SK-N-SH (cell line): ENCODE results near the gene KIF25. TPM values are rescaled to one million over a fixed set of nuclear protein-coding genes. Genes with fewer than 3 reads are reported as not detected.

ENCODE experiments used
- CTCF ChIA-PET: fragments of 300-600, 350-600 bp; formaldehyde crosslinking; extraction: SDS; loops from one replicate; lab custom pipeline; 2021; lab: Yijun Ruan, JAX
- POLR2A ChIA-PET: fragments of 350-600 bp; sonication (Branson Sonifier 250); formaldehyde crosslinking; extraction: SDS; loops from one replicate; lab custom pipeline; 2020; ENCODE audit warnings: antibody characterized with exemption, inconsistent platforms; lab: Yijun Ruan, JAX
- DNase-seq: peaks from one replicate; pipeline ENCODE4 v3.0.0; 2012
- H2AFZ ChIP-seq: fragments of 200-600 bp; sonication (generic); 2 replicates; pipeline ENCODE4 v1.8.1; 2016; ENCODE audit warnings: antibody characterized with exemption, mild to moderate bottlenecking, low read depth
- H3F3A ChIP-seq: fragments of 200-600 bp; sonication (generic); replicated peaks from 2 replicates; pipeline ENCODE3; 2016; ENCODE audit warnings: antibody characterized with exemption, mild to moderate bottlenecking; ENCODE audit not compliant: insufficient read depth
- H3K27ac ChIP-seq, 2 experiments: fragments of 200-500 bp in 1 of 2; fragments of 200-600 bp in 1 of 2; sonication (Bioruptor generic) in 1 of 2; sonication (generic), shearing (Covaris generic) in 1 of 2; 2 replicates each; pipeline versions ENCODE4 v1.5.1 to v1.6.1; 2014 to 2016; ENCODE audit warnings: low read depth in 2 of 2, inconsistent platforms in 1 of 2, low read length in 1 of 2, mild to moderate bottlenecking in 1 of 2, mixed read lengths in 1 of 2
- H3K27me3 ChIP-seq: fragments of 200-600 bp; sonication (generic), shearing (Covaris generic); 2 replicates; pipeline ENCODE4 v1.6.1; 2016; ENCODE audit warnings: mixed run types; ENCODE audit not compliant: insufficient read depth
- H3K36me3 ChIP-seq, 2 experiments: fragments of 200-500 bp in 1 of 2; fragments of 200-600 bp in 1 of 2; sonication (Bioruptor generic) in 1 of 2; sonication (generic) in 1 of 2; replicated peaks in 1 of 2; 2 replicates each; pipeline versions ENCODE3 to v1.5.1; 2014 to 2016; ENCODE audit warnings: low read length in 1 of 2, mild to moderate bottlenecking in 1 of 2; ENCODE audit not compliant: insufficient read depth in 2 of 2, control insufficient read depth in 1 of 2
- H3K4me1 ChIP-seq, 2 experiments: fragments of 200-500 bp in 1 of 2; fragments of 200-600 bp in 1 of 2; sonication (Bioruptor generic) in 1 of 2; sonication (generic), shearing (Covaris generic) in 1 of 2; 2 replicates each; pipeline versions ENCODE4 v1.5.1 to v1.6.1; 2014 to 2016; ENCODE audit warnings: low read depth in 1 of 2, low read length in 1 of 2, mixed run types in 1 of 2; ENCODE audit not compliant: insufficient read depth in 2 of 2, control insufficient read depth in 1 of 2
- H3K4me2 ChIP-seq: fragments of 200-600 bp; sonication (generic), shearing (Covaris generic); 2 replicates; pipeline ENCODE4 v1.6.1; 2017; ENCODE audit warnings: mixed run types
- H3K4me3 ChIP-seq, 2 experiments: fragments of 200-500 bp in 1 of 2; fragments of 200-600 bp in 1 of 2; sonication (Bioruptor generic) in 1 of 2; sonication (generic), shearing (Covaris generic) in 1 of 2; 2 replicates each; pipeline versions ENCODE4 v1.5.1 to v1.8.1; 2014 to 2016; ENCODE audit warnings: low read depth in 2 of 2, inconsistent platforms in 1 of 2, low read length in 1 of 2, mild to moderate bottlenecking in 1 of 2, mixed read lengths in 1 of 2, moderate library complexity in 1 of 2
- H3K79me2 ChIP-seq: fragments of 200-600 bp; sonication (generic); 2 replicates; pipeline ENCODE4 v1.8.1; 2017; ENCODE audit warnings: mild to moderate bottlenecking; ENCODE audit not compliant: insufficient read depth
- H3K9ac ChIP-seq: fragments of 200-600 bp; sonication (generic); 2 replicates; pipeline ENCODE4 v1.6.1; 2017; ENCODE audit warnings: mixed run types
- H3K9me2 ChIP-seq: fragments of 200-600 bp; sonication (generic); 2 replicates; pipeline ENCODE4 v1.6.1; 2017; ENCODE audit warnings: mixed run types
- H3K9me3 ChIP-seq: fragments of 200-600 bp; sonication (generic); 2 replicates; pipeline ENCODE4 v1.6.1; 2017; ENCODE audit warnings: mixed run types, mild to moderate bottlenecking, moderate library complexity
- H4K20me1 ChIP-seq: fragments of 200-600 bp; sonication (generic); 2 replicates; pipeline ENCODE4 v1.6.1; 2017; ENCODE audit warnings: mild to moderate bottlenecking, mixed run types; ENCODE audit not compliant: insufficient read depth
- CHD2 ChIP-seq: fragments of 150-350 bp; IDR thresholded peaks from 2 replicates; pipeline ENCODE4 v1.6.1; 2018; ENCODE audit warnings: low read length; ENCODE audit not compliant: partially characterized antibody
- EP300 ChIP-seq, 2 experiments: IDR thresholded peaks; 2 replicates each; pipeline versions ENCODE4 v1.4.0 to v1.6.1; 2012; ENCODE audit warnings: borderline replicate concordance in 1 of 2, low read depth in 1 of 2, low read length in 1 of 2
- EZH2phosphoT487 ChIP-seq: fragments of 200-600 bp; sonication (generic); IDR thresholded peaks from 2 replicates; pipeline ENCODE4 v1.6.1; 2017; ENCODE audit warnings: low read depth, mixed run types, mild to moderate bottlenecking, antibody characterized with exemption, moderate library complexity, borderline replicate concordance
- FOSL2 ChIP-seq: IDR thresholded peaks from 2 replicates; pipeline ENCODE4 v1.4.0; 2012; ENCODE audit warnings: low read depth, mild to moderate bottlenecking, moderate library complexity, borderline replicate concordance
- GABPA ChIP-seq: IDR thresholded peaks from 2 replicates; pipeline ENCODE4 v1.4.0; 2012; ENCODE audit warnings: low read depth, mild to moderate bottlenecking
- GATA2 ChIP-seq: sonication (generic); formaldehyde crosslinking; IDR thresholded peaks from 2 replicates; pipeline ENCODE4 v1.5.0; 2020; ENCODE audit warnings: mild to moderate bottlenecking, missing genetic modification reagents
- JUND ChIP-seq: IDR thresholded peaks from 2 replicates; pipeline ENCODE4 v1.4.0; 2012
- MXI1 ChIP-seq: IDR thresholded peaks from 2 replicates; pipeline ENCODE4 v1.6.1; 2012; ENCODE audit warnings: mild to moderate bottlenecking, low read depth, low read length, improper control_type of control experiment
- NRF1 ChIP-seq: IDR thresholded peaks from 2 replicates; pipeline ENCODE4 v1.6.1; 2012; ENCODE audit warnings: low read depth, mild to moderate bottlenecking, low read length
- SIN3A ChIP-seq: IDR thresholded peaks from 2 replicates; pipeline ENCODE4 v1.6.1; 2012; ENCODE audit warnings: low read depth, mild to moderate bottlenecking, low read length, moderate library complexity, borderline replicate concordance
- TEAD4 ChIP-seq: IDR thresholded peaks from 2 replicates; pipeline ENCODE4 v1.4.0; 2012; ENCODE audit warnings: mild to moderate bottlenecking, borderline replicate concordance; ENCODE audit not compliant: insufficient read depth
- USF1 ChIP-seq: IDR thresholded peaks from 2 replicates; pipeline ENCODE4 v1.4.0; 2012; ENCODE audit warnings: low read depth, borderline replicate concordance
- USF2 ChIP-seq: fragments of 150-350 bp; IDR thresholded peaks from 2 replicates; pipeline ENCODE4 v1.6.1; 2017; ENCODE audit warnings: antibody characterized with exemption, low read length, low read depth, borderline replicate concordance
- YY1 ChIP-seq: IDR thresholded peaks from 2 replicates; pipeline ENCODE4 v1.4.0; 2012; ENCODE audit warnings: low read depth, mild to moderate bottlenecking
- WGBS: methylation state at CpG from one replicate; pipeline ENCODE4 v1.1.6; 2017; ENCODE audit warnings: low lambda C conversion rate; 5-methylcytosine and 5-hydroxymethylcytosine counted together
- polyA plus RNA-seq, 3 experiments: library from polyadenylated mRNA; depleted of rRNA; stranded (reverse); fragments of >200 nt; gene quantifications; 2 replicates each; pipeline ENCODE4 v1.2.3, GENCODE V29; 2012

Gene KIF25
- polyA plus RNA-seq, 1 of the 3 experiments (the other 2 are of a cell fraction), result not detected

- H3K9me2 ChIP-seq, result no peaks in the 10 kb centered on the region
- H3K4me2 ChIP-seq, result no peak overlapping the region
- no peaks in the 10 kb centered on the region for H4K20me1 ChIP-seq
- no peaks in the 10 kb centered on the region for H3K36me3 ChIP-seq
- H3K4me1 ChIP-seq, result peaks cover 0 to 10% of the 10 kb centered on the region in 2 experiments; a peak in 1 of 4 replicates
- no peak overlapping the region for H2AFZ ChIP-seq
- H3F3A ChIP-seq, result no peaks in the 10 kb centered on the region
- no peak overlapping the region for H3K9ac ChIP-seq
- no peak overlapping the region for H3K27ac ChIP-seq
- ChIA-PET CTCF (interaction anchor here (1.0 to 2.6 kb wide), 6 partner anchors 11 to 132 kb away, joined by 3 to 11 read pairs (median 4); no protein-coding TSS in a partner anchor), POLR2A (no interaction called here)
- TF ChIP-seq CHD2 (no peak), GABPA (no peak), EP300 (IDR thresholded peaks at IDR 0.05; ENCODE audit: borderline replicate concordance in 1 of 2, low read depth in 1 of 2, low read length in 1 of 2) (no peak)
- no peak overlapping the region for H3K4me3 ChIP-seq
- H3K9me3 ChIP-seq, result no peaks in the 10 kb centered on the region
- WGBS, result 60% methylated on average over 15 of the region's 20 CpGs
- no peak for DNase-seq
- no peaks in the 10 kb centered on the region for H3K79me2 ChIP-seq
- H3K27me3 ChIP-seq, result no peaks in the 10 kb centered on the region
Observed at GRCh38 chr6:168045706-168046620, 48.5 kb downstream of the KIF25 start.

GRCh38 chr6:168046696-168047095 is 49.2 kb downstream of the KIF25 start:
- no peaks in the 10 kb centered on the region for H4K20me1 ChIP-seq
- peaks cover 0 to 10% of the 10 kb centered on the region in 2 experiments; a peak in 1 of 4 replicates for H3K4me1 ChIP-seq
- CTCF ChIA-PET, result interaction anchor here (1.0 kb wide), 1 partner anchor 9 kb away, joined by 3 read pairs; no protein-coding TSS in a partner anchor
- WGBS, result 57% methylated on average over 3 of the region's 3 CpGs
- H3K27me3 ChIP-seq, result no peaks in the 10 kb centered on the region
- no peak overlapping the region for H3K9ac ChIP-seq
- H3F3A ChIP-seq, result no peaks in the 10 kb centered on the region
- H3K36me3 ChIP-seq, result no peaks in the 10 kb centered on the region
- no peak overlapping the region for H3K4me3 ChIP-seq
- no peak overlapping the region for H3K27ac ChIP-seq
- no peaks in the 10 kb centered on the region for H3K79me2 ChIP-seq
- TF ChIP-seq USF2 (no peak), GATA2 (CRISPR knock-in tag) (0 out of 2 replicates have a peak, but pooled peaks have one; percentile 2)
- no peaks in the 10 kb centered on the region for H3K9me3 ChIP-seq
- POLR2A ChIA-PET, result no interaction called here
- no peak for DNase-seq
- no peak overlapping the region for H3K4me2 ChIP-seq
- H3K9me2 ChIP-seq, result no peaks in the 10 kb centered on the region
- no peak overlapping the region for H2AFZ ChIP-seq

- no peaks in the 10 kb centered on the region for H3F3A ChIP-seq
- no peaks in the 10 kb centered on the region for H3K9me3 ChIP-seq
- no peak overlapping the region for H3K4me3 ChIP-seq
- no peak overlapping the region for H3K27ac ChIP-seq
- WGBS, result 43% methylated on average over 10 of the region's 31 CpGs
- no peak overlapping the region for H3K9ac ChIP-seq
- H3K4me2 ChIP-seq, result no peak overlapping the region
- peaks cover 0 to 10% of the 10 kb centered on the region in 2 experiments; a peak in 1 of 4 replicates for H3K4me1 ChIP-seq
- ChIA-PET POLR2A (interaction anchor here (0.6 kb wide), 1 partner anchor 121 kb away, joined by 3 read pairs; no protein-coding TSS in a partner anchor), CTCF (interaction anchor here (0.7 to 1.4 kb wide), 2 partner anchors 12 to 141 kb away, joined by 3 to 4 read pairs; no protein-coding TSS in a partner anchor)
- H3K27me3 ChIP-seq, result no peaks in the 10 kb centered on the region
- no peaks in the 10 kb centered on the region for H3K36me3 ChIP-seq
- no peak for DNase-seq
- TF ChIP-seq FOSL2 (no peak), MXI1 (no peak), YY1 (no peak), JUND (no peak), EZH2phosphoT487 (no peak), TEAD4 (no peak), USF1 (no peak), SIN3A (no peak), GATA2 (CRISPR knock-in tag) (no peak), CHD2 (no peak), NRF1 (no peak)
- H2AFZ ChIP-seq, result no peak overlapping the region
- no peaks in the 10 kb centered on the region for H4K20me1 ChIP-seq
- no peaks in the 10 kb centered on the region for H3K79me2 ChIP-seq
- H3K9me2 ChIP-seq, result no peaks in the 10 kb centered on the region
Observed at GRCh38 chr6:168047841-168048723, 50.6 kb downstream of the KIF25 start.
